ENCODE results near the gene CD28. TPM values are rescaled to one million over a fixed set of nuclear protein-coding genes. Genes with fewer than 3 reads are reported as not detected.
A peak's percentile ranks its signal among the peaks of the same experiment; 100 is the strongest.
"Not testable (repeated sequence)": the region's sequence is repeated elsewhere in the genome, so short reads cannot be mapped to it uniquely, and the experiment has no call there.

Gene CD28
- total RNA-seq, 2 donors from 2014 or later = 2.5 to 2.9 TPM

- DNase-seq (peak; percentile 33), ATAC-seq (peak in 1 of 2 donors; percentile 45)
- intact Hi-C loops (cut with DNase I) = loop anchor here in 1 of 2 donors (10.0 kb wide), 1 partner anchor 149 kb away; the partner anchor contains the start of gene RAPH1
Measured at GRCh38 chr2:203683932-203684556, 22.4 kb upstream of the CD28 start.

DNA sequence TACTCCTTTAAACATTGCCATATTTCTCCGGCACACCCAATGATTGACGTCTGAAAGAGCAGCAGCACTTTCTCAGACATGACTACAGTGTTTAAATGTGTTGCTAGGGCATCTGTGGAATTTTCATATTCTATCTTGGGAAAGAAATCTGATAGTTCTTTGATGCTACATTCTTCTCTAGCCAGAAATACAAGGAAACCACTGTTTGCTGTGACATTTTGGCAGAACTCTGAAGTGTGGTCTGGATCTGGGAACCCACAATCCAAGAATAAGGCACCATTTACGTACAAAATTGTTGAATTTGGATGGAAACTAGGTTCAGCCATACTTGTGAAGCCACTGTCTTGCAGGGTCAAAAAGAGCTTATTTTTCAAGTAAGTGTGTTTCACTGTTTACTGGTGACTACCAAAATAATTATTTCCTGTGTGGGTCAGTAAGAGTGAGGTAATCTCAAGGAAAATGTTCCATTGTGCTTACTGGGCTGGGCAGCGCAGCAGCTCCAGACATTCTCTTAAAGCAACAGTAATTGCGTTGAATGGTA, 21.3 kb upstream of the CD28 start:
- intact Hi-C loops (cut with DNase I) = loop anchor here in 1 of 2 donors (10.0 kb wide), 1 partner anchor 150 kb away; the partner anchor contains the start of gene RAPH1
- ATAC-seq = peak; percentile 68 to 69
- DNase-seq = peak; percentile 62

GRCh38 chr2:203685789-203686420, 20.5 kb upstream of the CD28 start:
- intact Hi-C loops (cut with DNase I) = loop anchor here in 1 of 2 donors (10.0 kb wide), 1 partner anchor 151 kb away; the partner anchor contains the start of gene RAPH1
- no peak for ATAC-seq

DNA sequence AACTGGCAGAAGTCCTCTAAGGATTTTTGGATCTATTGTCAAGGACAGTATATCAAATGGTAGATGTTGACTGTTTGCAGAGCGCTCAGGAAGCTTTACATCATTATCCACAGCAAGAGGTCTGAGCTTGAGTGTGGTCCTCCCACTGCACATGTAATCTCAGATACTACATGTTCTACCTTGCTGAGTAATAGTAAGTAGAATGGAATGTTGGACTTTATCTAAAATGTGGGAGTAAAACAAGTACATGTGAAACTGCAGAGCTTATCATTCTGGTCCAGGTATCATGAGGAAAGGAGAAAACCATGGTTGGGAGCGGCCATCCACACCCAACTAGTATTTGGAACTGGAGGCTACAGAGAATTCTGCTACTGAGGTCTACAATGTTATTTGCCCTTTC, 19.3 kb upstream of the CD28 start:
- DNase-seq (no peak), ATAC-seq (peak in 1 of 2 donors; percentile 19)
- intact Hi-C loops (cut with DNase I) = loop anchor here in 1 of 2 donors (10.0 kb wide), 1 partner anchor 152 kb away; the partner anchor contains the start of gene RAPH1

More at GRCh38 chr2:203685789-203686420, 20.5 kb upstream of the CD28 start:
- DNase-seq = no peak

DNA sequence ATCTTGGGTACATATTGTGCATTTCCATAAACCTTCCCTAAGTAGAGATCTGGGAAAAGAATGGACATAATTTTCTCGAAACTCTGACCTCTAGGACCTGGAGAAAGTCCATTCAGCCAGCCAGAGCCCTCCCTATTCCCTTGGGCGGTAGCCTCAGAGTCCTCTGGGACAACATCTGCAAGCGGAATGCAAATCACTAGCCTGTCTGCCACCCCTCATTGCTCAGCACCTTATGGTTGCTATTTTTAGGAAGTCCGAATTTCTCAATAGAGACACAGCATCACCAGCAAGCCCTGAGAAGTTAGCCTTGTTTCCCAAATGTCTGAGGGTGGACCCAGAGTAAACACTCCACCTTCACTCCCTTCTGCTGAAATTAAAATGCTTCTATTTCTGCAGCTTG, 17.6 kb upstream of the CD28 start:
- intact Hi-C loops (cut with DNase I) = loop anchor here in 1 of 2 donors (10.0 kb wide), 1 partner anchor 154 kb away; the partner anchor contains the start of gene RAPH1
- DNase-seq (peak; percentile 49), ATAC-seq (peak; percentile 32 to 48)

DNA sequence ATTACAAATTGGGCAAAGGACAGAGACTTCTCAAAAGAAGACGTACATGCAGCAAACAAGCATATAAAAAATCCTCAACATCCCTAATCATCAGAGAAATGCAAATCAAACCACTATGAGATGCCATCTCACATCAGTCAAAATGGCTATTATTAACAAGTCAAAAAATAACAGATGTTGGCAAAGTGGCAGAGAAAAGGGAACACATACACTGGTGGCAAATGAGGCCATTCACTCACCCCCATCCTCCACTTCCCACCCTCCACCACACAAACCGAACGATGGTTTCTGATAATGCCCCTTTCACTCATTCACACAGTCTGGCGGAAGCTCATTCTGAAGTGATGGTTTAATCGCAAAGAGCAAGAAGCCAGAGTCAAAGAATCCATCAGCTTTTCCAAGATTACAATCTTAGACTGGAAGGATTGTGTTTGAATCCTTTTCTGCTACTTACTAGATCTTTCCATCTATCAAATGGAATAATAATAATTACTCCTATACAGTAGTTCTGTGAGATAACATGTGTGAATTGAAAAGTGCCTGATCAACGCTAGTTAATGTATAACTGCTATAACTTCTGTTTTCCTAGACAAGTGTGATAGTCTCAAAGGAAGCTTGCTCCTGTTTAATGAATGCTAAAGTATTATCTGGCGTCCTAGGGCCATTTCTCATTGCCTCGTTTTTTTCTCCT, 16.9 kb upstream of the CD28 start:
- no peak for DNase-seq
- intact Hi-C loops (cut with DNase I) = loop anchor here in 1 of 2 donors (10.0 kb wide), 1 partner anchor 155 kb away; the partner anchor contains the start of gene RAPH1
- no peak for ATAC-seq

DNA sequence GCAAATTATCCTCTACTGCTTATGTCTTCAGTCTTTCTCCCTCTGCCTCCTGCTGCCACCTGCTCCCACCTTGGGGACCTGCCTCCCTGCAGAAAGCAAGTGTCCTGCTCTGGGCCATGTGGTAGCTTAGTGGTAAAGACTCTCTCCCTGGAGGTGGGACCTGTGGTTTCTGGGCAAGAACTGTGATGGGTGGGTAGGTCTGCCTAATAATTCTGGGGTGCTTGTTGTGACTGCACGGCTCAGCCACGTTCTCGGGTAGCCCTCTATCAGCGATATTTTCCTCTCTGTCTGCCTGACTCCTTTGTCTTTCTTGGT, 16.4 kb upstream of the CD28 start:
- DNase-seq = no peak
- no peak for ATAC-seq
- intact Hi-C loops (cut with DNase I) = no loop called here

DNA sequence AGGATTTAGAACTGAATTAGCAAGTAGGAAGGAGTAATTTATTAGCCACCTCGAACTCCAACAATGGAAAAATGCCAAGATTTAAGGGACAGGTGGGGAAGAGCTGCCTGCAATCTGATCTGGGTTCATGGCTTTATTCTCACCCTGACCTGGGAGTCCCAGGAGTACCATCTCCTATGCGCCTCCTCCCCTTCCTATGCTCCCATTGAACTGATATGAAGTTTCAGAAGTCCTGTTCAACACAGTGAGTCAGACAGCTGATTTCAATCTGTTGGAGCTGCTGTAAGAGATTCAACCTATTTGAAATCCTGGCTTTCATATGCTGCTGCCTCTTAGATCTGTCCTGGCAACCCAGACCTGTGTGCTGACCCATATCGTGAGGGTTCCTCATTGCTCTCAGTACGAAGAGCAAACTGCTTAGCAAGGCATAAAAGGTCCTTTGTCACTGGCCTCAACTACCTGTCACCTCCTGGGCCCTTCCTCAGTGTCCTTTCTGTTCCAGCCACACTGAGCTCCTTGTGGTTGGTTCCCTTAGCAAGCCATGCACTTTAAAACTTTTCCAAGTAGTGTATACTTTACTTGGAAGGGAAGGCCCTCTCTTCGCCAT, 15.9 kb upstream of the CD28 start:
- no peak for DNase-seq
- intact Hi-C loops (cut with DNase I) = no loop called here
- peak in 1 of 2 donors; percentile 9 for ATAC-seq

DNA sequence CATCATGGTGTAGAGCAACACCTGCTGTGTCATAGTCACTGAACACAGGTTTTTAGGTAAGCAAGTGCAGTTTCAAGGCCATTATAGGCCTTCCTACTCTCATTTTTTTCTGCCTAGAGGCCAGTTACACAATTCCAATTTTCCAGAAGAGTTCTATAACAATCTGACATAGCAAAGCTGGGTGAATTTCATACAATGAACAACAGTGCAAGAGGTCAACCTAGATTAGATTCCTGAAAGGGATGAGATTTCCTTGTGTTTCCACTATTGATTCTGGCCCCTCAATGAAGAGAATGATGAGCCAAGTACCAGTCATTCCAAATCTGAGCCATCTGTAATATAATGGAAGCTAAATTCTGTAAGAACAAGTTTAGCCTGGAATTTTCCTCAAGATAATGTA, 15.3 kb upstream of the CD28 start:
- DNase-seq (no peak), ATAC-seq (no peak)
- intact Hi-C loops (cut with DNase I) = no loop called here

GRCh38 chr2:203692031-203692710, 14.3 kb upstream of the CD28 start:
- intact Hi-C loops (cut with DNase I) = no loop called here
- ATAC-seq (peak; percentile 48 to 60), DNase-seq (no peak)

- DNase-seq = no peak
- ATAC-seq = no peak
- intact Hi-C loops (cut with DNase I) = no loop called here
Measured at GRCh38 chr2:203693242-203693879, 13.1 kb upstream of the CD28 start.

DNA sequence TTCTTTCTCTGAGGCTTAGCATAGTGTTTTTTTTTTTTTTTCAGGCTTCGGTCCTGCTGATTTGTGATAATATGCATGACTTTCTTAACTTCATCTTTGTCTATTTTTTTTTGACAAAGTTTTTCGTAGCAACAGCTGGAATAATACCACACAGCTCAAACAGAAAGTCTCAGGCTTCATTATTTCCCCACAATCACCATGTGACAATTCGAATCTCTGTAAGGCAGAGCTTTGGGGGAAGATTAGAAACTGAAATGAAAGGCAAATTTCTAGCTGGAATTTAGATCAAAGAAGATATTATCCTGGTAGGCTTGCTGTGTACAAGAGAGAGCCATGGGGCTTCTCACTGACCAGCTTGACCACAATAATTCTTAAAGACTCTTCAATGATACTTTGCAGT, 12.2 kb upstream of the CD28 start:
- no peak for DNase-seq
- intact Hi-C loops (cut with DNase I) = no loop called here
- peak in 1 of 2 donors; percentile 42 for ATAC-seq

DNA sequence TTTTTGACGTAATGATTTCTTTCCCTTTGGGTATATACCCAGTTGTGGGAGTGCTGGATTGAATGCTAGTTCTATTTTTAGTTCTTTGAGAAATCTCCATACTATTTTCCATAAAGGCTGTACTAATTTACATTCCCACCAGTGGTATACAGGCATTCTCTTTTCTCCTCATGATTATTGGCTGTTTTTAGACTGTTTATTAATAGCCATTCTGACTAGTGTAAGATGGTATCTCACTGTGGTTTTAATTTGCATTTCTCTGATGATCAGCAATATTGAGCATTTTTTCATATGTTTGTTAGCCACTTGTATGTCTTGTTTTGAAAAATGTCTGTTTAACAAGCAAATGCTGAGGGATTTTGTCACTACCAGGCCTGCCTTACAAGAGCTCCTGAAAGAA, 9.2 kb upstream of the CD28 start:
- no peak for DNase-seq

GRCh38 chr2:203697763-203698162, 8.7 kb upstream of the CD28 start:
- DNase-seq; intact Hi-C loops (cut with DNase I); ATAC-seq: not testable (repeated sequence)

More for the DNA sequence above, 9.2 kb upstream of the CD28 start:
- ATAC-seq = no peak
- intact Hi-C loops (cut with DNase I) = no loop called here

DNA sequence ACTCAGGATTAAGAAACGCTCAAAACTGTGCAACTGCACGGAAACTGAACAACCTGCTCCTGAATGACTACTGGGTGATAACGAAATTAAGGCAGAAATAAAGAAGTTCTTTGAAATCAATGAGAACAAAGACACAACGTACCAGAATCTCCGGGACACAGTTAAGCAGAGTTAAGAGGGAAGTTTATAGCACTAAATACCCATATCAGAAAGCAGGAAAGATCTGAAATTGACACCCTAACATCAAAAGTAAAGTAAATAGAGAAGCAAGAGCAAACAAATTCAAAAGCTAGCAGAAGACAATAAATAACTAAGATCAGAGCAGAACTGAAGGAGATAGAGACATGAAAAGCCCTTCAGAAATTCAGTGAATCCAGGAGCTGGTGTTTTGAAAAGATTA, 8.0 kb upstream of the CD28 start:
- ATAC-seq; DNase-seq; intact Hi-C loops (cut with DNase I): not testable (repeated sequence)

DNA sequence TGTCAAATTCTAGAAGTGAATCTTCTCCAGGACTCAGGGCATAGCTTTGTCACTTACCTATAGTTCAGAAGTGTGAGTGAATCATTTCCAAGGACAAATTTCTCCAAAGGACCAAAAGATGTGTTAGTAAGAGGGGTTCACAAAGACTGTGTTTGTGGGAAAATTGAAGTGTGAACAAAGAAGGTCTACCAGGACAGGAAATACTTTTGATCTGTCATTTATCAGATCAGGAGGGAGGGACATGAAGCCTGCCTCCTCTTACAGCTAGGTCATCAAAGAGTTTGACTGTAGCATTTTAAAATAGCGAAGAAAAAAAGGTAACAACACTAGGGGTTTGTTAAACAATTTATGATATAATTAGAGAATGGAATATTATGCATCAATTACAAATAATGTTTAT, 2.0 kb upstream of the CD28 start:
- ATAC-seq (no peak), DNase-seq (no peak)
- intact Hi-C loops (cut with DNase I) = no loop called here

DNA sequence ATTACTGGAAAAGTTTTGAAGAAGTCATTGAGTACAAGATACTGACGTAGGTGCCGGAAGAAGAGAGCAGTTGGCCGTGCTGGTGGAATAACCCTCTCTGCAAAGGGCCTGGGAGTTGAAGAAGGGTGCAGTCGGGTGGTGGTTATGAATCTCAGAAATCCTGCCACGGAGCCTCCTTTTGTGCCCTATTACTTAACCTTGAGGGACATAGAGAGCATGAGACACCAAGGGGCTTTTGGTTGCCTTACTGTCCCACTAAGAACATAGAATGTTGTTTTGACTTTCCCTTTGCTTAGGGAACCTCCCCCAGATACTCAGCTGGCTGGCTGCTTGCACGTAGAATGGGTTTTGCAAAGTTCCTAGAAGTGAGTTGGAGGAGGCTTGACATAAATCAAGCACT, 1.3 kb upstream of the CD28 start:
- ATAC-seq (no peak), DNase-seq (no peak)
- intact Hi-C loops (cut with DNase I) = no loop called here

DNA sequence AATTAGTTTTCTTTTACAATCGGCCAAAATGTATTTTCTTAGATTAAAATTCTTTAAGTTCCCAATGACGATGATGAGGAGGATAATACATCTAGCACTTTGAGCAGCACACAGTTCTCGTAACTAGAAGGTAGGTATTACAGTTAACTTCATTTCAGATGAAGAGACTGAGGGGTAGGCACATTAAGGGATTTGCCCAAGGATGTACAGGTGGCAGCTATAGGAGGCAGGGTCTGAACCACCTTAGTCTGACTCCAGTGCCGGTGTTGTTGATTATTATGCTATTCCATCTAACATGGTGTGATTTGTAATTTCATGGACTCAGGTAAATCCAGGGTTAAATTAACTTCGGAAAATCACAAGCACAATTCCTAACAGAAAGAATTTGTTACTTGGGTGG, 1.1 kb downstream of the CD28 start:
- intact Hi-C loops (cut with DNase I) = no loop called here
- no peak for DNase-seq
- no peak for ATAC-seq

All from left cardiac atrium (tissue), 4 donors.